ENCODE measurements around the gene LRIG2. TPM values are rescaled to one million over a fixed set of nuclear protein-coding genes. Genes with fewer than 3 reads are reported as not detected.
"Not testable (repeated sequence)": the region's sequence is repeated elsewhere in the genome, so short reads cannot be mapped to it uniquely, and the experiment has no call there.

Gene LRIG2, protein sequence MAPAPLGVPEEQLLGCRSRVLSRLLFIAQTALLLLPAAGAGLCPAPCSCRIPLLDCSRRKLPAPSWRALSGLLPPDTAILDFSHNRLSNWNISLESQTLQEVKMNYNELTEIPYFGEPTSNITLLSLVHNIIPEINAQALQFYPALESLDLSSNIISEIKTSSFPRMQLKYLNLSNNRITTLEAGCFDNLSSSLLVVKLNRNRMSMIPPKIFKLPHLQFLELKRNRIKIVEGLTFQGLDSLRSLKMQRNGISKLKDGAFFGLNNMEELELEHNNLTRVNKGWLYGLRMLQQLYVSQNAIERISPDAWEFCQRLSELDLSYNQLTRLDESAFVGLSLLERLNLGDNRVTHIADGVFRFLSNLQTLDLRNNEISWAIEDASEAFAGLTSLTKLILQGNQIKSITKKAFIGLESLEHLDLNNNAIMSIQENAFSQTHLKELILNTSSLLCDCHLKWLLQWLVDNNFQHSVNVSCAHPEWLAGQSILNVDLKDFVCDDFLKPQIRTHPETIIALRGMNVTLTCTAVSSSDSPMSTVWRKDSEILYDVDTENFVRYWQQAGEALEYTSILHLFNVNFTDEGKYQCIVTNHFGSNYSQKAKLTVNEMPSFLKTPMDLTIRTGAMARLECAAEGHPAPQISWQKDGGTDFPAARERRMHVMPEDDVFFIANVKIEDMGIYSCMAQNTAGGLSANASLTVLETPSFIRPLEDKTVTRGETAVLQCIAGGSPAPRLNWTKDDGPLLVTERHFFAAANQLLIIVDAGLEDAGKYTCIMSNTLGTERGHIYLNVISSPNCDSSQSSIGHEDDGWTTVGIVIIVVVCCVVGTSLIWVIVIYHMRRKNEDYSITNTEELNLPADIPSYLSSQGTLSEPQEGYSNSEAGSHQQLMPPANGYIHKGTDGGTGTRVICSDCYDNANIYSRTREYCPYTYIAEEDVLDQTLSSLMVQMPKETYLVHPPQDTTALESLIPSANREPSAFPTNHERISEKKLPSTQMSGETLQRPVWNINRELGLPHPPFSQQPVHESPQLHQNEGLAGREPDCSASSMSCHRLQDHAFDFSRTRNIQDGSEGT
- 10 to 100 TPM; 12.1 to 13.8 TPM for total RNA-seq

DNA sequence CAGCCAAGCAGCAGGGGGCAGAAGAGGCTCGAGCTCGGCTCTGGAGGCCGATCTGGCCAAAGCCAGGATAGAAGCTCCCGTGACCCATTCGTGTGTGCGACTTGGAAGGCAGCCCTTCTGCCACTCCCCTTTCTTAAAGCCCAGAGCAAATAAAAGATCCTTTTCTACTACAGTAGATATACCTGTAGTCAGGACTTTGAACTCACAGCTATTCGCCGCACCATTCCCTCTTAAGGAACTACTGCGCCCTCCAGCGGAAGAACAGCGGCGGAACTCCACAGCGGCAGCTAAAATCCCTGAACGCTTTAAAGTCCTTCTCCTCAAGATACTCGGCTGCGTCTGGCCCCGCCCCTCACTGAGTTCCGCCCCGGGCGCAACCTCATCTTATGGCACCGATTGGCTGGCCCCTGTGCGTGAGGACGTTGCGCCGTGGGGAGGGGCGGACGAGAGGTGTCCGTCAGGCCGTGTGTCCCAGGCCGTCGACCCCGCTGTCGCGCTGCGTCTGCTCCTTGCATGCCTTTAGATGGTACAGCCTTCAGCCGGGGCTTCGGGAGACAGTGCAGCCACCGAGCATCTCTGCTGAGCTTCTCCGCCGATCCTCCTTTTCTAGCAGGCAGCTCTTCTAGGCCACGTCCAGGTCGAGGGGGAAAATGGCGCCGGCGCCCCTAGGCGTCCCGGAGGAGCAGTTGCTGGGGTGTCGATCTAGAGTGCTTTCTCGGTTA lies at the start of gene LRIG2:
LRIG2 (plus strand) TSS at position 442 of the 722 bp plus-strand sequence; CDS start at position 651, 209 bp downstream.
- H3K9me3 ChIP-seq: no peaks in the 10 kb centered on the region
- peak within 1 kb of the TSS; percentile 96 for H3K27ac ChIP-seq
- peak; percentile 100 for DNase-seq
- H3K9ac ChIP-seq (ENCODE audit: low read depth in 2 of 2, low read length in 2 of 2): peak within 1 kb of the TSS; percentile 70 to 96
- TF ChIP-seq CTCF (IDR thresholded peaks at IDR 0.05): peak; percentile 87
- peaks cover under 1% of the 10 kb centered on the region for H3K36me3 ChIP-seq
- intact Hi-C loops (cut with DNase I): loop anchor here (5.0 kb wide), 1 partner anchor 356 kb away; the partner anchor contains the start of gene PPM1J
- no peaks in the 10 kb centered on the region for H3K27me3 ChIP-seq
- H3K4me1 ChIP-seq: peaks cover 6% of the 10 kb centered on the region
- peak within 1 kb of the TSS; percentile 91 for H3K4me3 ChIP-seq

- H3K9ac ChIP-seq (ENCODE audit: low read depth in 2 of 2, low read length in 2 of 2); H3K27ac ChIP-seq; H3K4me1 ChIP-seq; H3K27me3 ChIP-seq; H3K36me3 ChIP-seq; DNase-seq; intact Hi-C loops (cut with DNase I); H3K9me3 ChIP-seq; H3K4me3 ChIP-seq: not testable (repeated sequence)
Observed at GRCh38 chr1:113023316-113023715, 49.7 kb upstream of the LRIG2 start.

- no peak overlapping the region for H3K9ac ChIP-seq (ENCODE audit: low read depth in 2 of 2, low read length in 2 of 2)
- H3K36me3 ChIP-seq: no peaks in the 10 kb centered on the region
- H3K4me3 ChIP-seq: no peak overlapping the region
- TF ChIP-seq CTCF (IDR thresholded peaks at IDR 0.05): no peak
- no peak for DNase-seq
- H3K4me1 ChIP-seq: no peaks in the 10 kb centered on the region
- no peaks in the 10 kb centered on the region for H3K27me3 ChIP-seq
- H3K27ac ChIP-seq: no peak overlapping the region
- H3K9me3 ChIP-seq: no peaks in the 10 kb centered on the region
- intact Hi-C loops (cut with DNase I): no loop called here
Observed at GRCh38 chr1:113027007-113027406, 46.0 kb upstream of the LRIG2 start.

GRCh38 chr1:113027449-113027848 lies 45.5 kb upstream of the LRIG2 start:
- Histone ChIP-seq H3K9me3 (no peaks in the 10 kb centered on the region), H3K27ac (no peak overlapping the region), H3K4me1 (no peaks in the 10 kb centered on the region), H3K27me3 (no peaks in the 10 kb centered on the region), H3K9ac (ENCODE audit: low read depth in 2 of 2, low read length in 2 of 2) (no peak overlapping the region), H3K4me3 (no peak overlapping the region), H3K36me3 (no peaks in the 10 kb centered on the region)
- intact Hi-C loops (cut with DNase I): no loop called here
- no peak for TF ChIP-seq CTCF (IDR thresholded peaks at IDR 0.05)
- DNase-seq: no peak

GRCh38 chr1:113029822-113030221 lies 43.2 kb upstream of the LRIG2 start:
- no peaks in the 10 kb centered on the region for H3K4me1 ChIP-seq
- intact Hi-C loops (cut with DNase I): no loop called here
- no peaks in the 10 kb centered on the region for H3K36me3 ChIP-seq
- H3K9me3 ChIP-seq: no peaks in the 10 kb centered on the region
- H3K4me3 ChIP-seq: no peak overlapping the region
- H3K9ac ChIP-seq (ENCODE audit: low read depth in 2 of 2, low read length in 2 of 2): no peak overlapping the region
- TF ChIP-seq CTCF (IDR thresholded peaks at IDR 0.05): no peak
- H3K27me3 ChIP-seq: no peaks in the 10 kb centered on the region
- no peak overlapping the region for H3K27ac ChIP-seq
- no peak for DNase-seq

All from colonic mucosa (tissue), 4 donors.